Fibroblast of mammary gland (primary cell): Measurements from ENCODE around the gene ICAM4.

Experiments
- DNase-seq: peaks from one replicate; pipeline ENCODE4 v3.0.0-alpha.2; 2010; ENCODE audit warnings: low read depth
- H3K4me3 ChIP-seq: 2 replicates; pipeline ENCODE4 v1.5.1; 2011; ENCODE audit warnings: low read depth, mild to moderate bottlenecking, low read length, moderate library complexity; ENCODE audit not compliant: control insufficient read depth
- TF ChIP-seq, protein P1 (sequence below): conservative IDR thresholded peaks from 2 replicates; pipeline ENCODE4 v1.5.1; 2011; ENCODE audit warnings: low read depth, low read length, inconsistent platforms; ENCODE audit not compliant: control insufficient read depth, insufficient read depth

ICAM4 gene

DNA sequence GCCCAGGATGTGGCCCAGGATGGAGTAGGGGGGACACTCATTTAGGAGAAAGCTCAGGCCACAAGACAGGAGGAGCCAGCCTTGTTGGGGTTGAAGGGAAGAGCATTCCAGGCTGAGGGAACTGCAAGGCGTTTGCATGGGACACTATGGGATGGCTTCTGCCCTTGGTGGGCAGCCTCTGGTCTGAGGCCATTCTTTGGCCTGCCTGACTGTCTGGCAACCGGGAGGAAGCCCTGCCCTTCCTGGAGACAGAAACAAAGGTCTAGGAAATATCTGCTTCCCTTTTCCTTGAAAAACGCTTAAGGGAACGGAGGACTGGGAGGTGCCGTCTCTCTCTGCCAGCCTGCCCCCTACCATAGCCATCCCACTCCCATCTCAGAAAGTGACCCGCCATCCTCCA, 18.7 kb upstream of the ICAM4 start:
- H3K4me3 ChIP-seq, result no peak overlapping the region
- TF ChIP-seq, protein P1, sequence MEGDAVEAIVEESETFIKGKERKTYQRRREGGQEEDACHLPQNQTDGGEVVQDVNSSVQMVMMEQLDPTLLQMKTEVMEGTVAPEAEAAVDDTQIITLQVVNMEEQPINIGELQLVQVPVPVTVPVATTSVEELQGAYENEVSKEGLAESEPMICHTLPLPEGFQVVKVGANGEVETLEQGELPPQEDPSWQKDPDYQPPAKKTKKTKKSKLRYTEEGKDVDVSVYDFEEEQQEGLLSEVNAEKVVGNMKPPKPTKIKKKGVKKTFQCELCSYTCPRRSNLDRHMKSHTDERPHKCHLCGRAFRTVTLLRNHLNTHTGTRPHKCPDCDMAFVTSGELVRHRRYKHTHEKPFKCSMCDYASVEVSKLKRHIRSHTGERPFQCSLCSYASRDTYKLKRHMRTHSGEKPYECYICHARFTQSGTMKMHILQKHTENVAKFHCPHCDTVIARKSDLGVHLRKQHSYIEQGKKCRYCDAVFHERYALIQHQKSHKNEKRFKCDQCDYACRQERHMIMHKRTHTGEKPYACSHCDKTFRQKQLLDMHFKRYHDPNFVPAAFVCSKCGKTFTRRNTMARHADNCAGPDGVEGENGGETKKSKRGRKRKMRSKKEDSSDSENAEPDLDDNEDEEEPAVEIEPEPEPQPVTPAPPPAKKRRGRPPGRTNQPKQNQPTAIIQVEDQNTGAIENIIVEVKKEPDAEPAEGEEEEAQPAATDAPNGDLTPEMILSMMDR, result no peak
- no peak for DNase-seq

DNA sequence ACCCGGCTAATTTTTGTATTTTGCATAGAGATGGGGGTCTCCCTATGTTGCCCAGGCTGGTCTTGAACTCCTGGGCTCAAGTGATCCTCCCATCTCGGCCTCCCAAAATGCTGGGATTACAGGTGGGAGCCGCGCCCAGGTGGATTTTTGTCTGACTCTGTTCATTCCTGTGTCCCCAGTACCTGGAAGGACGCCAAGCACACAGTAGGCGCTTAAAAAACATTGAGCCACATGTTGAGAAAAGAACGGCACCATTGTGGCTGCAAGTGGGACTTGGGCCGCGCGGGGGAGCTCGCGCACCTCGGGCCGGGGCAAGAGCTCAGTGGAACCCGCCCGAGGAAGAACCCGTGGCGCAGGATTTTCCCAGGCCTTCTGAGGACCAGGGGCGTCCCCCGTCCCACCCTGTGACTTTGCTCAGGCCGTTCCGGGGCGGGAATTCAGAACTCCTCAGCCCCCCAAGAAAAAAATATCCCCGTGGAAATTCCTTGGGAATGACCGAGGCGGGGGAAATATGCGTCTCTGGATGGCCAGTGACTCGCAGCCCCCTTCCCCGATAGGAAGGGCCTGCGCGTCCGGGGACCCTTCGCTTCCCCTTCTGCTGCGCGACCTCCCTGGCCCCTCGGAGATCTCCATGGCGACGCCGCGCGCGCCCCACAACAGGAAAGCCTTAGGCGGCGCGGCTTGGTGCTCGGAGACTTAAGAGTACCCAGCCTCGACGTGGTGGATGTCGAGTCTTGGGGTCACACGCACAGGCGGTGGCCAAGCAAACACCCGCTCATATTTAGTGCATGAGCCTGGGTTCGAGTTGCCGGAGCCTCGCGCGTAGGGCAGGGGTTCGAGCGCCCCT, 17.2 kb upstream of the ICAM4 start:
- peak overlapping the region; percentile 24 for H3K4me3 ChIP-seq
- TF ChIP-seq, protein P1, result peak; percentile 80
- peak; percentile 64 for DNase-seq

DNA sequence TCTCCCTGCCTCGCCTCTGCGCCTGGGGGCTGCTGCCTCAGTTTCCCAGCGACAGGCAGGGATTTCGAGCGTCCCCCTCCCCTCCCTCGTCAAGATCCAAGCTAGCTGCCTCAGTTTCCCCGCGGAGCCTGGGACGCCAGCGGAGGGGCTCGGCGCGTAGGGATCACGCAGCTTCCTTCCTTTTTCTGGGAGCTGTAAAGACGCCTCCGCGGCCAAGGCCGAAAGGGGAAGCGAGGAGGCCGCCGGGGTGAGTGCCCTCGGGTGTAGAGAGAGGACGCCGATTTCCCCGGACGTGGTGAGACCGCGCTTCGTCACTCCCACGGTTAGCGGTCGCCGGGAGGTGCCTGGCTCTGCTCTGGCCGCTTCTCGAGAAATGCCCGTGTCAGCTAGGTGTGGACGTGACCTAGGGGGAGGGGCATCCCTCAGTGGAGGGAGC, 16.6 kb upstream of the ICAM4 start:
- H3K4me3 ChIP-seq, result peak overlapping the region; percentile 24
- no peak for DNase-seq
- TF ChIP-seq, protein P1, result no peak

DNA sequence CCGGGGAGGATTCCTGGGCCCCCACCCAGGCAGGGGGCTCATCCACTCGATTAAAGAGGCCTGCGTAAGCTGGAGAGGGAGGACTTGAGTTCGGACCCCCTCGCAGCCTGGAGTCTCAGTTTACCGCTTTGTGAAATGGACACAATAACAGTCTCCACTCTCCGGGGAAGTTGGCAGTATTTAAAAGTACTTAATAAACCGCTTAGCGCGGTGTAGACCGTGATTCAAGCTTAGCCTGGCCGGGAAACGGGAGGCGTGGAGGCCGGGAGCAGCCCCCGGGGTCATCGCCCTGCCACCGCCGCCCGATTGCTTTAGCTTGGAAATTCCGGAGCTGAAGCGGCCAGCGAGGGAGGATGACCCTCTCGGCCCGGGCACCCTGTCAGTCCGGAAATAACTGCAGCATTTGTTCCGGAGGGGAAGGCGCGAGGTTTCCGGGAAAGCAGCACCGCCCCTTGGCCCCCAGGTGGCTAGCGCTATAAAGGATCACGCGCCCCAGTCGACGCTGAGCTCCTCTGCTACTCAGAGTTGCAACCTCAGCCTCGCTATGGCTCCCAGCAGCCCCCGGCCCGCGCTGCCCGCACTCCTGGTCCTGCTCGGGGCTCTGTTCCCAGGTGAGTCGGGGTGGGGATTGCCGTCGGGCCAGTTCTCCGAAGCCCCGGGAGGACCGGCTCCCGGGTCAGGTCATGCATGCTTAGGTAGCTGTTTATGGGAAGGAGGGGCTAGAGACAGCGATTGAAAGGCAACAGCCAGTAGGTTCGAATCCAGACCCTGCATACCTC, 15.9 kb upstream of the ICAM4 start, which contains the start of gene ICAM1:
ICAM1 (plus strand) TSS at position 505 of the 779 bp plus-strand sequence; CDS start at position 545, 40 bp downstream.
- H3K4me3 ChIP-seq, result peak within 1 kb of the TSS; percentile 29
- TF ChIP-seq, protein P1, result no peak
- peak; percentile 35 for DNase-seq

DNA sequence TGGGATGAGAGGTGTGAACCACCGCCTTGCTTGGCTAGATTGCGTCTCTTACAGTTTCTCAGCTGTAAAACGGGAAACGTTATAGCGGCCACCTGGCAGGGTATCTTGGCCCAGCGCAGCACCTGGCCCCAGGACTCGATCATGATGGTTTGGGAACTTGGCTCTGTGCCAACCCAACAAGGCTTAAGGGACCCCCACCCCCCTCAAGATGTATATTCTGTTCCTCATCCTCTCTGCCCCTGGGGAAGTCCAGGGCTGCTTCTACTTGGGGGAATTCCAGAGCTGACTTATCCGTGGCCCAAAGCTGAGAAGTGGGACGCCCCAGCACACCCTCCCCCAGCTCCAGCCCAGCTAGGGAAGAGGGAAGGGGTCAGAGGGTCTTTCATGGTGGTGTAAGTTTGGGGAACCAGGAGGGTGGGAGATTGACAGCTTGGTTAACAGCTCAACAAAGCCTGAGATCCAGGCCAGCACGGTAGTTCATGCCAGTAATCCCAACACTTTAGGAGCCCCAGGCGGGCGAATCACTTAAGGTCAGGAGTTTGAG, 15.1 kb upstream of the ICAM4 start:
- no peak overlapping the region for H3K4me3 ChIP-seq
- TF ChIP-seq, protein P1, result no peak
- no peak for DNase-seq

DNA sequence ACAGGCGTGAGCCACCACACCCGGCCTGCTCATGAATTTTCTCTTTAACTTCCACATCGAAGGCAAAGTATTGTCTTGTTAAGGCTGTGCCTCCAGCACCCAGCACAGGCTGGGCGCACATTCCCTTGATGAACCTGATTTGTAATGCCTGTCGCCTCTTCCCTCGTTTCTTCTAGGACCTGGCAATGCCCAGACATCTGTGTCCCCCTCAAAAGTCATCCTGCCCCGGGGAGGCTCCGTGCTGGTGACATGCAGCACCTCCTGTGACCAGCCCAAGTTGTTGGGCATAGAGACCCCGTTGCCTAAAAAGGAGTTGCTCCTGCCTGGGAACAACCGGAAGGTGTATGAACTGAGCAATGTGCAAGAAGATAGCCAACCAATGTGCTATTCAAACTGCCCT, 12.2 kb upstream of the ICAM4 start:
- H3K4me3 ChIP-seq, result no peak overlapping the region

More for the DNA sequence above, 12.2 kb upstream of the ICAM4 start:
- no peak for DNase-seq
- TF ChIP-seq, protein P1, result no peak
